ENCODE measurements around the gene CASZ1.

Gene CASZ1

GRCh38 chr1:10686404-10687040, 109.9 kb downstream of the CASZ1 start:
- H3K4me3 ChIP-seq (replicated peaks; ENCODE audit: low read depth, low read length), result no peak overlapping the region
- no peak for DNase-seq (ENCODE audit: extremely low read depth, low read depth)
- TF ChIP-seq CTCF (IDR thresholded peaks at IDR 0.05; ENCODE audit: low read depth, low read length, missing control alignments), result no peak

GRCh38 chr1:10685808-10686403, 110.5 kb downstream of the CASZ1 start:
- H3K4me3 ChIP-seq (replicated peaks; ENCODE audit: low read depth, low read length), result no peak overlapping the region
- TF ChIP-seq CTCF (IDR thresholded peaks at IDR 0.05; ENCODE audit: low read depth, low read length, missing control alignments), result no peak
- no peak for DNase-seq (ENCODE audit: extremely low read depth, low read depth)

- no peak for TF ChIP-seq CTCF (IDR thresholded peaks at IDR 0.05; ENCODE audit: low read depth, low read length, missing control alignments)
These were observed 111.1 kb downstream of the CASZ1 start for GRCh38 chr1:10685196-10685807.

GRCh38 chr1:10684221-10684620, 112.2 kb downstream of the CASZ1 start:
- TF ChIP-seq CTCF (IDR thresholded peaks at IDR 0.05; ENCODE audit: low read depth, low read length, missing control alignments), result no peak

More at GRCh38 chr1:10685196-10685807, 111.1 kb downstream of the CASZ1 start:
- no peak for DNase-seq (ENCODE audit: extremely low read depth, low read depth)
- no peak overlapping the region for H3K4me3 ChIP-seq (replicated peaks; ENCODE audit: low read depth, low read length)

GRCh38 chr1:10682449-10683309, 113.8 kb downstream of the CASZ1 start:
- H3K4me3 ChIP-seq (replicated peaks; ENCODE audit: low read depth, low read length), result no peak overlapping the region
- no peak for TF ChIP-seq CTCF (IDR thresholded peaks at IDR 0.05; ENCODE audit: low read depth, low read length, missing control alignments)
- DNase-seq (ENCODE audit: extremely low read depth, low read depth), result no peak

More at GRCh38 chr1:10684221-10684620, 112.2 kb downstream of the CASZ1 start:
- no peak overlapping the region for H3K4me3 ChIP-seq (replicated peaks; ENCODE audit: low read depth, low read length)
- no peak for DNase-seq (ENCODE audit: extremely low read depth, low read depth)

- H3K4me3 ChIP-seq (replicated peaks; ENCODE audit: low read depth, low read length), result no peak overlapping the region
- no peak for DNase-seq (ENCODE audit: extremely low read depth, low read depth)
- TF ChIP-seq CTCF (IDR thresholded peaks at IDR 0.05; ENCODE audit: low read depth, low read length, missing control alignments), result no peak
These were observed 114.4 kb downstream of the CASZ1 start for GRCh38 chr1:10682108-10682445.

Data from HFF-Myc (cell line).